ENCODE results near the gene LBX2.
"Not testable (repeated sequence)": the region's sequence is repeated elsewhere in the genome, so short reads cannot be mapped to it uniquely, and the experiment has no call there.

- not testable (repeated sequence) for TF ChIP-seq POLR2A (IDR thresholded peaks at IDR 0.05)
- TF ChIP-seq, protein P1, sequence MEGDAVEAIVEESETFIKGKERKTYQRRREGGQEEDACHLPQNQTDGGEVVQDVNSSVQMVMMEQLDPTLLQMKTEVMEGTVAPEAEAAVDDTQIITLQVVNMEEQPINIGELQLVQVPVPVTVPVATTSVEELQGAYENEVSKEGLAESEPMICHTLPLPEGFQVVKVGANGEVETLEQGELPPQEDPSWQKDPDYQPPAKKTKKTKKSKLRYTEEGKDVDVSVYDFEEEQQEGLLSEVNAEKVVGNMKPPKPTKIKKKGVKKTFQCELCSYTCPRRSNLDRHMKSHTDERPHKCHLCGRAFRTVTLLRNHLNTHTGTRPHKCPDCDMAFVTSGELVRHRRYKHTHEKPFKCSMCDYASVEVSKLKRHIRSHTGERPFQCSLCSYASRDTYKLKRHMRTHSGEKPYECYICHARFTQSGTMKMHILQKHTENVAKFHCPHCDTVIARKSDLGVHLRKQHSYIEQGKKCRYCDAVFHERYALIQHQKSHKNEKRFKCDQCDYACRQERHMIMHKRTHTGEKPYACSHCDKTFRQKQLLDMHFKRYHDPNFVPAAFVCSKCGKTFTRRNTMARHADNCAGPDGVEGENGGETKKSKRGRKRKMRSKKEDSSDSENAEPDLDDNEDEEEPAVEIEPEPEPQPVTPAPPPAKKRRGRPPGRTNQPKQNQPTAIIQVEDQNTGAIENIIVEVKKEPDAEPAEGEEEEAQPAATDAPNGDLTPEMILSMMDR (IDR thresholded peaks at IDR 0.05): not testable (repeated sequence)
- TF ChIP-seq POLR2AphosphoS5 (IDR thresholded peaks at IDR 0.05): peak; percentile 2
These were observed 39.8 kb downstream of the LBX2 start for GRCh38 chr2:74459503-74460118.

Data from gastroesophageal sphincter (tissue), 3 donors.